OCI-LY1 (cell line): Measurements from ENCODE around the gene POLD4.

ENCODE experiments used
- H2AFZ ChIP-seq: fragments of 200-600 bp; sonication (generic), shearing (Covaris generic); 2 replicates; pipeline ENCODE4 v1.6.0; 2014; ENCODE audit warnings: antibody characterized with exemption, mild to moderate bottlenecking, low read length
- H3F3A ChIP-seq: fragments of 200-600 bp; sonication (generic), shearing (Covaris generic); 2 replicates; pipeline ENCODE4 v1.6.0; 2014; ENCODE audit warnings: mild to moderate bottlenecking, antibody characterized with exemption, low read length, moderate library complexity; ENCODE audit not compliant: insufficient read depth
- H3K27ac ChIP-seq: fragments of 200-600 bp; sonication (generic); 2 replicates; pipeline ENCODE4 v1.5.1; 2014; ENCODE audit warnings: low read length, mixed run types, mild to moderate bottlenecking, low read depth; ENCODE audit not compliant: poor library complexity, severe bottlenecking
- H3K27me3 ChIP-seq: fragments of 200-600 bp; sonication (generic); 2 replicates; pipeline ENCODE4 v1.6.0; 2014; ENCODE audit warnings: antibody characterized with exemption, mild to moderate bottlenecking, low read length, moderate library complexity; ENCODE audit not compliant: insufficient read depth
- H3K36me3 ChIP-seq: fragments of 200-600 bp; sonication (generic); 2 replicates; pipeline ENCODE4 v1.6.1; 2014; ENCODE audit warnings: mild to moderate bottlenecking, antibody characterized with exemption, low read length, moderate library complexity, mixed read lengths; ENCODE audit not compliant: insufficient read depth
- H3K4me1 ChIP-seq: fragments of 200-600 bp; sonication (generic); 2 replicates; pipeline ENCODE4 v1.5.1; 2014; ENCODE audit warnings: mild to moderate bottlenecking, low read length, moderate library complexity; ENCODE audit not compliant: insufficient read depth, severe bottlenecking
- H3K4me2 ChIP-seq: fragments of 200-600 bp; sonication (generic), shearing (Covaris generic); 2 replicates; pipeline ENCODE4 v1.6.1; 2014; ENCODE audit warnings: low read length
- H3K4me3 ChIP-seq: fragments of 200-600 bp; sonication (generic); 2 replicates; pipeline ENCODE4 v1.5.1; 2014; ENCODE audit warnings: low read length, low read depth, mild to moderate bottlenecking, mixed read lengths; ENCODE audit not compliant: poor library complexity, severe bottlenecking
- H3K79me2 ChIP-seq: fragments of 200-600 bp; shearing (Covaris generic); 2 replicates; pipeline ENCODE4 v1.6.1; 2016; ENCODE audit warnings: mixed run types, low read length, mixed read lengths; ENCODE audit not compliant: insufficient read depth
- H3K9ac ChIP-seq: fragments of 200-600 bp; sonication (generic), shearing (Covaris generic); 2 replicates; pipeline ENCODE4 v1.6.1; 2014; ENCODE audit warnings: mild to moderate bottlenecking, low read length, mixed read lengths
- H3K9me2 ChIP-seq: fragments of 200-600 bp; sonication (generic), shearing (Covaris generic); 2 replicates; pipeline ENCODE4 v1.6.1; 2014; ENCODE audit warnings: low read depth, mild to moderate bottlenecking, low read length, mixed read lengths
- H3K9me3 ChIP-seq: fragments of 200-600 bp; shearing (Covaris generic); 2 replicates; pipeline ENCODE4 v1.6.1; 2014; ENCODE audit warnings: low read length, mixed read lengths
- H4K20me1 ChIP-seq: fragments of 200-600 bp; sonication (generic), shearing (Covaris generic); 2 replicates; pipeline ENCODE4 v1.6.0; 2016; ENCODE audit warnings: mild to moderate bottlenecking, low read length; ENCODE audit not compliant: insufficient read depth
- EZH2 ChIP-seq: fragments of 200-600 bp; sonication (generic), shearing (Covaris generic); IDR thresholded peaks from 2 replicates; pipeline ENCODE4 v1.8.0; 2017; ENCODE audit warnings: borderline replicate concordance, mixed run types, mild to moderate bottlenecking, antibody characterized with exemption, low read length, moderate library complexity, mixed read lengths
- TF ChIP-seq, protein P1 (sequence below): fragments of 200-600 bp; sonication (generic), shearing (Covaris generic); IDR thresholded peaks from 2 replicates; pipeline ENCODE4 v1.5.1; 2017; ENCODE audit warnings: mild to moderate bottlenecking, antibody characterized with exemption, low read length, moderate library complexity, mixed read lengths

POLD4 gene

DNA sequence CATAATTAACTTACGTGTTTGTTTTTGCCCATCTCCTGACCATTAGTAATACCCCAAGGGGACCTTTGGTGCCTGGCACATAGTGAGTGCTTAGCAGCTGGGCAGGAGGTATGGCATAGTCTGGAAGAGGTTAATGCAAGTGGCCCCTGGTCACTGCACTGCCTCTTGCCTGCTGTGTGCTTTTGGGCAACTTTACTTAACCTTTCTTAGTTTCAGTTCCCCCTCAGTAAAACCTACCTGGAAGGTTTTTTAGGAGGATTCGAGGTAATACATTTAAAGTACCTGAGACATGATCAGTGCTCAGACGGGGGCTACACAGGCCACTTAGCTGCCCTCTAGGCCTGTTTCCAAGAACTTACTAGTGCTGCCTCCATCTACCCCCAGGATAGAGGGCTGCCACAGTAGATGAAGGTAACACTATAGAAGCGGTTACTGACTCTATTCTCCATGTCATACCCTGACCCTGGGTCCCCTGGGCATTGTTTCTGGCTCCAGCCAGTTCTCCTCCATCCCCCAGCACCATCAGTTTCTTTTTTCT, 3.3 kb downstream of the POLD4 start:
- Histone ChIP-seq H3K9me2 (no peaks in the 10 kb centered on the region), H2AFZ (no peak overlapping the region), H3K27me3 (no peaks in the 10 kb centered on the region), H3F3A (no peaks in the 10 kb centered on the region), H3K4me3 (no peak overlapping the region), H3K27ac (peak overlapping the region; percentile 17), H3K4me1 (peaks cover 52% of the 10 kb centered on the region), H3K79me2 (no peaks in the 10 kb centered on the region), H3K4me2 (no peak overlapping the region), H3K9ac (no peak overlapping the region), H4K20me1 (no peaks in the 10 kb centered on the region), H3K9me3 (no peaks in the 10 kb centered on the region), H3K36me3 (peaks cover 8% of the 10 kb centered on the region)
- TF ChIP-seq EZH2, result no peak
- TF ChIP-seq, protein P1, sequence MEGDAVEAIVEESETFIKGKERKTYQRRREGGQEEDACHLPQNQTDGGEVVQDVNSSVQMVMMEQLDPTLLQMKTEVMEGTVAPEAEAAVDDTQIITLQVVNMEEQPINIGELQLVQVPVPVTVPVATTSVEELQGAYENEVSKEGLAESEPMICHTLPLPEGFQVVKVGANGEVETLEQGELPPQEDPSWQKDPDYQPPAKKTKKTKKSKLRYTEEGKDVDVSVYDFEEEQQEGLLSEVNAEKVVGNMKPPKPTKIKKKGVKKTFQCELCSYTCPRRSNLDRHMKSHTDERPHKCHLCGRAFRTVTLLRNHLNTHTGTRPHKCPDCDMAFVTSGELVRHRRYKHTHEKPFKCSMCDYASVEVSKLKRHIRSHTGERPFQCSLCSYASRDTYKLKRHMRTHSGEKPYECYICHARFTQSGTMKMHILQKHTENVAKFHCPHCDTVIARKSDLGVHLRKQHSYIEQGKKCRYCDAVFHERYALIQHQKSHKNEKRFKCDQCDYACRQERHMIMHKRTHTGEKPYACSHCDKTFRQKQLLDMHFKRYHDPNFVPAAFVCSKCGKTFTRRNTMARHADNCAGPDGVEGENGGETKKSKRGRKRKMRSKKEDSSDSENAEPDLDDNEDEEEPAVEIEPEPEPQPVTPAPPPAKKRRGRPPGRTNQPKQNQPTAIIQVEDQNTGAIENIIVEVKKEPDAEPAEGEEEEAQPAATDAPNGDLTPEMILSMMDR, result no peak

DNA sequence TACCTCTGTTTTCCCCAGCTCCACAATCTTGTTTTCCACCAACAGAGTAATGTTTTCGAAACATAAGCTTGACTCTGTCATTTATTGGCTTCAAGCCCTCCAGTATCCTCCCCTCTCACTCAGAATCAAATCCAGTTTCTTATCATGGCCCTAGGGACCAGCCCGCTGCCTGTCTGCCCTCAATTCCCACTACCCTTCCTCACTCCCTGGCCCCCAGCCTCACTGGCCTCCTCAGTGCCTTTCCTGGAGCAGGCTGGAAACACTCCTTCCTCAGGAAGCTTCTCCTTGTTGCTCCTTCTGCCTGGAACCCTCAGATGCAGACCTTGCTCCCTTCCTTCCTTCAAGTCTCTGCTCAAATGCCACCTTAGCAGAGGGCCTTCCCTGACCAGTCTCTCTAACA, 3.9 kb downstream of the POLD4 start:
- Histone ChIP-seq H4K20me1 (no peaks in the 10 kb centered on the region), H3K27ac (peak overlapping the region; percentile 17), H3K9me3 (no peaks in the 10 kb centered on the region), H3K4me1 (peaks cover 52% of the 10 kb centered on the region), H3K36me3 (peaks cover 8% of the 10 kb centered on the region), H3K4me3 (no peak overlapping the region), H3K4me2 (no peak overlapping the region), H3K9ac (no peak overlapping the region), H3K79me2 (no peaks in the 10 kb centered on the region), H2AFZ (no peak overlapping the region), H3K9me2 (no peaks in the 10 kb centered on the region), H3F3A (no peaks in the 10 kb centered on the region), H3K27me3 (no peaks in the 10 kb centered on the region)
- TF ChIP-seq, protein P1, result no peak
- no peak for TF ChIP-seq EZH2

GRCh38 chr11:67349036-67349435, 4.3 kb downstream of the POLD4 start:
- Histone ChIP-seq H3K79me2 (no peaks in the 10 kb centered on the region), H4K20me1 (no peaks in the 10 kb centered on the region), H3K9ac (no peak overlapping the region), H3K4me2 (no peak overlapping the region), H3K36me3 (peaks cover 8% of the 10 kb centered on the region), H3K27me3 (no peaks in the 10 kb centered on the region), H3K27ac (no peak overlapping the region), H3K9me2 (no peaks in the 10 kb centered on the region), H3K9me3 (no peaks in the 10 kb centered on the region), H3F3A (no peaks in the 10 kb centered on the region), H2AFZ (no peak overlapping the region), H3K4me1 (peaks cover 52% of the 10 kb centered on the region), H3K4me3 (no peak overlapping the region)
- TF ChIP-seq EZH2, result no peak
- TF ChIP-seq, protein P1, result no peak
